Neural progenitor cell (in vitro differentiated cells): ENCODE measurements around the gene CCDC177. TPM values are rescaled to one million over a fixed set of nuclear protein-coding genes. Genes with fewer than 3 reads are reported as not detected.
A peak's percentile ranks its signal among the peaks of the same experiment; 100 is the strongest.
"Not testable (repeated sequence)": the region's sequence is repeated elsewhere in the genome, so short reads cannot be mapped to it uniquely, and the experiment has no call there.

Experiments
- DNase-seq: peaks from one replicate; pipeline ENCODE4 v3.0.0-alpha.2; 2016; ENCODE audit warnings: low spot score
- H2AFZ ChIP-seq: fragments of 200-600 bp; sonication (generic); replicated peaks from 2 replicates; pipeline ENCODE4 v1.6.1; 2016; ENCODE audit warnings: antibody characterized with exemption
- H3F3A ChIP-seq: fragments of 200-600 bp; sonication (generic); 2 replicates; pipeline ENCODE4 v1.6.1; 2016; ENCODE audit warnings: antibody characterized with exemption, low read depth
- H3K27ac ChIP-seq: fragments of 200-600 bp; sonication (generic); 2 replicates; pipeline ENCODE4 v1.5.1; 2016; ENCODE audit warnings: mild to moderate bottlenecking
- H3K27me3 ChIP-seq: fragments of 200-600 bp; sonication (generic); 2 replicates; pipeline ENCODE4 v1.6.1; 2016; ENCODE audit warnings: mild to moderate bottlenecking, moderate library complexity
- H3K36me3 ChIP-seq: fragments of 200-600 bp; sonication (generic); 2 replicates; pipeline ENCODE4 v1.5.1; 2016
- H3K4me1 ChIP-seq: fragments of 200-600 bp; sonication (generic); 2 replicates; pipeline ENCODE4 v1.6.1; 2016; ENCODE audit warnings: mixed run types
- H3K4me2 ChIP-seq: fragments of 200-600 bp; sonication (generic); 2 replicates; pipeline ENCODE4 v1.6.1; 2016
- H3K4me3 ChIP-seq: fragments of 200-600 bp; sonication (generic); 2 replicates; pipeline ENCODE4 v1.5.1; 2016
- H3K79me2 ChIP-seq: fragments of 200-600 bp; sonication (generic); 2 replicates; pipeline ENCODE4 v1.6.1; 2016; ENCODE audit warnings: low read depth
- H3K9ac ChIP-seq: fragments of 200-600 bp; sonication (generic); 2 replicates; pipeline ENCODE4 v1.6.1; 2016
- H3K9me3 ChIP-seq: fragments of 200-600 bp; sonication (generic); 2 replicates; pipeline ENCODE4 v1.5.1; 2016; ENCODE audit warnings: low read depth
- H4K20me1 ChIP-seq: fragments of 200-600 bp; sonication (generic); 2 replicates; pipeline ENCODE4 v1.6.1; 2016; ENCODE audit warnings: low read depth
- H3K27ac Mint-ChIP-seq: 3 replicates; pipeline ENCODE4 v1.8.0; 2021; ENCODE audit warnings: mixed read lengths
- H3K27me3 Mint-ChIP-seq: 2 replicates; pipeline ENCODE4 v1.8.0; 2022; ENCODE audit warnings: low read depth, mild to moderate bottlenecking, inconsistent platforms, moderate library complexity, mixed read lengths; ENCODE audit not compliant: insufficient read depth
- H3K36me3 Mint-ChIP-seq: 3 replicates; pipeline ENCODE4 v1.8.0; 2021; ENCODE audit warnings: mixed read lengths
- H3K4me1 Mint-ChIP-seq: 3 replicates; pipeline ENCODE4 v1.8.0; 2021; ENCODE audit warnings: mixed read lengths
- H3K4me3 Mint-ChIP-seq: 3 replicates; pipeline ENCODE4 v1.8.0; 2021; ENCODE audit warnings: mild to moderate bottlenecking, moderate library complexity, mixed read lengths
- H3K9me3 Mint-ChIP-seq: 3 replicates; pipeline ENCODE4 v1.8.0; 2020; ENCODE audit warnings: mixed read lengths
- CTCF ChIP-seq: fragments of 200-600 bp; sonication (generic); IDR thresholded peaks from 2 replicates; pipeline ENCODE4 v1.5.1; 2017; ENCODE audit warnings: antibody characterized with exemption, mild to moderate bottlenecking
- EZH2 ChIP-seq: fragments of 200-600 bp; sonication (generic); IDR thresholded peaks from 2 replicates; pipeline ENCODE4 v1.6.1; 2017; ENCODE audit warnings: antibody characterized with exemption, mild to moderate bottlenecking, moderate library complexity
- EZH2phosphoT487 ChIP-seq: fragments of 200-600 bp; sonication (generic); IDR thresholded peaks from 2 replicates; pipeline ENCODE4 v1.6.1; 2017; ENCODE audit warnings: antibody characterized with exemption
- total RNA-seq: library from RNA; depleted of rRNA; stranded (reverse); fragments of >200 nt; gene quantifications from 2 replicates; pipeline ENCODE4 v1.2.3, GENCODE V29; 2015; ENCODE audit warnings: low replicate concordance

The CCDC177 gene
- total RNA-seq, 1 donor from 2014 or later = 8.6 TPM

GRCh38 chr14:69606258-69607184, 31.9 kb upstream of the CCDC177 start:
- H3K27ac ChIP-seq = no peak overlapping the region

GRCh38 chr14:69605738-69606137, 31.1 kb upstream of the CCDC177 start:
- no peak overlapping the region for H2AFZ ChIP-seq
- peaks cover 4% of the 10 kb centered on the region for H3K27me3 Mint-ChIP-seq
- no peaks in the 10 kb centered on the region for H3K9me3 Mint-ChIP-seq
- peaks cover 27% of the 10 kb centered on the region for H3K4me1 ChIP-seq
- no peaks in the 10 kb centered on the region for H3K9me3 ChIP-seq
- H3K27ac ChIP-seq = no peak overlapping the region
- H3K9ac ChIP-seq = no peak overlapping the region
- no peaks in the 10 kb centered on the region for H3K36me3 ChIP-seq
- H3K27ac Mint-ChIP-seq = peak overlapping the region; percentile 72
- no peak overlapping the region for H3K4me3 ChIP-seq
- H3K4me1 Mint-ChIP-seq = peaks cover 43% of the 10 kb centered on the region
- DNase-seq = no peak
- no peaks in the 10 kb centered on the region for H4K20me1 ChIP-seq
- H3K4me2 ChIP-seq = no peak overlapping the region
- no peaks in the 10 kb centered on the region for H3K36me3 Mint-ChIP-seq
- no peaks in the 10 kb centered on the region for H3K27me3 ChIP-seq
- H3K4me3 Mint-ChIP-seq = peak overlapping the region; percentile 17
- peaks cover 3% of the 10 kb centered on the region for H3K79me2 ChIP-seq
- H3F3A ChIP-seq = peaks cover 10% of the 10 kb centered on the region
- TF ChIP-seq EZH2 (no peak), EZH2phosphoT487 (no peak), CTCF (no peak)

More at GRCh38 chr14:69606258-69607184, 31.9 kb upstream of the CCDC177 start:
- peak; percentile 71 for DNase-seq
- peaks cover 4% of the 10 kb centered on the region for H3K27me3 Mint-ChIP-seq
- peaks cover 15% of the 10 kb centered on the region for H3F3A ChIP-seq
- no peaks in the 10 kb centered on the region for H3K9me3 Mint-ChIP-seq
- H2AFZ ChIP-seq = no peak overlapping the region
- no peak overlapping the region for H3K4me3 ChIP-seq
- no peak for TF ChIP-seq EZH2
- no peak for TF ChIP-seq EZH2phosphoT487
- no peak for TF ChIP-seq CTCF
- peak overlapping the region; percentile 72 for H3K27ac Mint-ChIP-seq
- no peak overlapping the region for H3K4me3 Mint-ChIP-seq
- no peaks in the 10 kb centered on the region for H3K27me3 ChIP-seq
- no peak overlapping the region for H3K4me2 ChIP-seq
- peaks cover 29% of the 10 kb centered on the region for H3K4me1 ChIP-seq
- H3K4me1 Mint-ChIP-seq = peaks cover 46% of the 10 kb centered on the region
- peaks cover 6% of the 10 kb centered on the region for H3K79me2 ChIP-seq
- no peaks in the 10 kb centered on the region for H3K36me3 Mint-ChIP-seq
- H3K36me3 ChIP-seq = no peaks in the 10 kb centered on the region
- no peak overlapping the region for H3K9ac ChIP-seq
- no peaks in the 10 kb centered on the region for H4K20me1 ChIP-seq
- no peaks in the 10 kb centered on the region for H3K9me3 ChIP-seq

- Histone ChIP-seq H3F3A (no peaks in the 10 kb centered on the region), H3K4me3 (no peak overlapping the region), H3K4me1 (no peaks in the 10 kb centered on the region), H3K9ac (no peak overlapping the region), H3K27me3 (no peaks in the 10 kb centered on the region), H3K9me3 (no peaks in the 10 kb centered on the region), H3K27ac (no peak overlapping the region), H3K4me2 (no peak overlapping the region), H2AFZ (no peak overlapping the region), H3K79me2 (no peaks in the 10 kb centered on the region), H4K20me1 (no peaks in the 10 kb centered on the region), H3K36me3 (no peaks in the 10 kb centered on the region)
- Mint-ChIP-seq H3K9me3 (no peaks in the 10 kb centered on the region), H3K27me3 (peaks cover 4% of the 10 kb centered on the region), H3K4me1 (peaks cover 8% of the 10 kb centered on the region), H3K4me3 (no peak overlapping the region), H3K27ac (no peak overlapping the region), H3K36me3 (no peaks in the 10 kb centered on the region)
- TF ChIP-seq CTCF (peak; percentile 9), EZH2 (no peak), EZH2phosphoT487 (no peak)
- DNase-seq = no peak
These were observed 25.7 kb upstream of the CCDC177 start for GRCh38 chr14:69600304-69600891.

GRCh38 chr14:69599431-69599830, 24.8 kb upstream of the CCDC177 start:
- H3K9ac ChIP-seq, H3K4me1 ChIP-seq, H3K36me3 Mint-ChIP-seq, H3K36me3 ChIP-seq, H3K27ac ChIP-seq, DNase-seq, H3K4me2 ChIP-seq, H3K79me2 ChIP-seq, H4K20me1 ChIP-seq, H3K9me3 Mint-ChIP-seq, H3K27me3 Mint-ChIP-seq, H3K27ac Mint-ChIP-seq, H3K4me3 ChIP-seq, H2AFZ ChIP-seq, H3K27me3 ChIP-seq, H3K4me3 Mint-ChIP-seq, H3K9me3 ChIP-seq, H3F3A ChIP-seq: not testable (repeated sequence)
- H3K4me1 Mint-ChIP-seq = peaks cover 12% of the 10 kb centered on the region
